Body of pancreas (tissue), 4 donors: ENCODE data around the gene DOK6. TPM values are rescaled to one million over a fixed set of nuclear protein-coding genes. Genes with fewer than 3 reads are reported as not detected.
A peak's percentile ranks its signal among the peaks of the same experiment; 100 is the strongest.

Source experiments
- ATAC-seq: fragments of 150-250 bp; one replicate; pipeline ENCODE4 v1.9.1; 2016
- DNase-seq, 4 donors: peaks; one replicate each; pipeline ENCODE4 v3.0.0-alpha.2; 2019
- H3K27ac ChIP-seq, 4 donors: fragments of 200-600 bp; sonication (generic); 1 replicate in 3 of 4; 2 replicates in 1 of 4; pipeline versions ENCODE4 v1.5.1 to v1.6.1; 2016 to 2019; ENCODE audit warnings: mild to moderate bottlenecking in 1 of 4, mixed read lengths in 1 of 4, moderate library complexity in 1 of 4
- H3K27me3 ChIP-seq, 2 donors: fragments of 200-600 bp; sonication (generic); one replicate each; pipeline ENCODE4 v1.6.0; 2016; ENCODE audit warnings: mild to moderate bottlenecking in 1 of 2
- H3K36me3 ChIP-seq, 2 donors: fragments of 200-600 bp; sonication (generic); replicated peaks in 1 of 2; 2 replicates each; pipeline ENCODE4 v1.5.1; 2016; ENCODE audit warnings: low read depth in 2 of 2; ENCODE audit not compliant: insufficient read depth in 1 of 2
- H3K4me1 ChIP-seq: fragments of 200-600 bp; sonication (generic); one replicate; pipeline ENCODE4 v1.6.0; 2016
- H3K4me3 ChIP-seq, 2 donors: fragments of 200-600 bp; sonication (generic); 1 replicate in 1 of 2; 2 replicates in 1 of 2; pipeline ENCODE4 v1.5.1; 2016 to 2019
- H3K9me3 ChIP-seq, 3 donors: fragments of 200-600 bp; sonication (generic); 1 replicate in 2 of 3; 2 replicates in 1 of 3; pipeline ENCODE4 v1.5.1; 2016
- CTCF ChIP-seq, 7 experiments: fragments of 450-650 bp in 4 of 7; fragments of 200-600 bp in 3 of 7; sonication (generic) in 3 of 7; IDR thresholded peaks; one replicate each; pipeline ENCODE4 v1.5.1; 2016 to 2019; ENCODE audit warnings: antibody characterized with exemption in 7 of 7
- POLR2A ChIP-seq, 3 donors: fragments of 450-650 bp; IDR thresholded peaks; one replicate each; pipeline ENCODE4 v1.6.1; 2016; ENCODE audit warnings: antibody characterized with exemption in 3 of 3, mild to moderate bottlenecking in 2 of 3
- WGBS, 2 donors: methylation state at CpG; one replicate each; pipeline ENCODE4 v1.1.5; 2017; 5-methylcytosine and 5-hydroxymethylcytosine counted together
- intact Hi-C: fragments of 100-400 bp; cut with DNase I; formaldehyde crosslinking; loops from one replicate; pipeline ENCODE4 v1.15.1; 2023
- total RNA-seq, 2 donors: library from RNA; depleted of rRNA; stranded (reverse); fragments of >200 nt; gene quantifications; one replicate each; pipeline ENCODE4 v1.1.0, GENCODE V29; 2016

Gene DOK6
- total RNA-seq, 2 donors from 2014 or later, result under 0.01 to 0.66 TPM

- Histone ChIP-seq H3K4me1 (no peaks in the 10 kb centered on the region), H3K36me3 (no peaks in the 10 kb centered on the region), H3K4me3 (no peak overlapping the region), H3K27ac (no peak overlapping the region), H3K9me3 (no peaks in the 10 kb centered on the region), H3K27me3 (no peaks in the 10 kb centered on the region)
- no peak for DNase-seq
- no peak for ATAC-seq
- TF ChIP-seq POLR2A (IDR thresholded peaks at IDR 0.05) (no peak), CTCF (IDR thresholded peaks at IDR 0.05) (no peak)
- WGBS, 2 donors, result 86 to 100% methylated on average over 1 of the region's 1 CpG
- intact Hi-C loops, result no loop called here
Measured at GRCh38 chr18:69447886-69448285, 47.2 kb downstream of the DOK6 start.

DNA sequence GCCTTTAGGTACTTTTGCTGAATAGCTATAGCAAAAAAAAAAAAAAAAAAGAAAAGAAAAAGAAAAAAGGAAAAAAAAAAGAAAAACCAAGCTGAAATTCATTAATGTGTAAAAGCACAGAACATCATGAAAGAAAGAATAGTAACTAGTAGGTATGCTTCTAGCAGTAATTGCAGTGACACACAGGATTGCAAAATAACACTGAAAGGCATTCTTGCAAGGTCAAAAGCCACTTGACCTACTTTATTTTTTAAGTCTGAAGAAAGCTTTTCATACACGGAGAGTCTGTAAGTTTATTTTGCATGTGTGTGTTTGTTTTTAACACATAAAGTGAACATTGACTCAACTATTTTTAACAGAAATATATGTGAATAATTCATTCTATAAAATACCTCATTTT is 54.4 kb downstream of the DOK6 start:
- Histone ChIP-seq H3K27ac (no peak overlapping the region), H3K27me3 (no peaks in the 10 kb centered on the region), H3K4me3 (no peak overlapping the region), H3K9me3 (no peaks in the 10 kb centered on the region), H3K4me1 (no peaks in the 10 kb centered on the region), H3K36me3 (no peaks in the 10 kb centered on the region)
- intact Hi-C loops, result no loop called here
- no peak for ATAC-seq
- no peak for DNase-seq
- no peak for TF ChIP-seq CTCF (IDR thresholded peaks at IDR 0.05)
- TF ChIP-seq POLR2A (IDR thresholded peaks at IDR 0.05), result no peak
- WGBS, 2 donors, result 25 to 49% methylated on average over 1 of the region's 1 CpG

- Histone ChIP-seq H3K9me3 (no peaks in the 10 kb centered on the region), H3K4me1 (no peaks in the 10 kb centered on the region), H3K36me3 (no peaks in the 10 kb centered on the region), H3K27me3 (no peaks in the 10 kb centered on the region), H3K4me3 (no peak overlapping the region), H3K27ac (no peak overlapping the region)
- no peak for TF ChIP-seq POLR2A (IDR thresholded peaks at IDR 0.05)
- TF ChIP-seq CTCF (IDR thresholded peaks at IDR 0.05), result no peak
- peak in 2 of 4 donors; percentile 7 to 18 for DNase-seq
- intact Hi-C loops, result no loop called here
- ATAC-seq, result no peak
- WGBS, 2 donors, result 71 to 74% methylated on average over 22 to 27 of the region's 27 CpGs
Measured at GRCh38 chr18:69469444-69469919, 68.8 kb downstream of the DOK6 start.

GRCh38 chr18:69480460-69480859 is 79.8 kb downstream of the DOK6 start:
- Histone ChIP-seq H3K36me3 (no peaks in the 10 kb centered on the region), H3K4me1 (no peaks in the 10 kb centered on the region), H3K27ac (no peak overlapping the region), H3K4me3 (no peak overlapping the region), H3K27me3 (no peaks in the 10 kb centered on the region), H3K9me3 (no peaks in the 10 kb centered on the region)
- ATAC-seq (no peak), DNase-seq (no peak)
- WGBS, 2 donors, result 58 to 70% methylated on average over 5 of the region's 5 CpGs
- intact Hi-C loops, result no loop called here
- TF ChIP-seq CTCF (IDR thresholded peaks at IDR 0.05) (no peak), POLR2A (IDR thresholded peaks at IDR 0.05) (no peak)

DNA sequence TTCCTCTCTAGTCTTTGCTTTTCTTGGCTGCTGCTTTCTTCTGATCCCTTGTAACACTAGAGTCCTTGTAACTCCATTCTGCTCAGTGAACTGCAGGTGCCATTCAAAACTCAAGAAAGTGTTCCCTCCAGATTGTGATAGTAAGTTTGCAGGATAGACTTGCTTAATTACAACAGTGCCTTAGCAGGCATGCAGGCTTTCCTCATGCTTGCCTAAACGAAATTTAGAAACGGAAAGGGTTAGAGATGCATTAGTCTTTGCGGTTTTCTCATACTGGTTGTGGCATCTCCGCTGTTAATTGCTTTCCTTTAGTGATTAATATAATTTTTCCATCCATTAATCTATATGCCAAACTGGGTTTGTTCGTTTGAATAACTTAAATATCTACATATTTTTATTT is 82.9 kb downstream of the DOK6 start:
- 60 to 66% methylated on average over 5 of the region's 5 CpGs for WGBS, 2 donors
- no peak overlapping the region for H3K27ac ChIP-seq
- DNase-seq, result no peak
- no peaks in the 10 kb centered on the region for H3K27me3 ChIP-seq
- H3K4me1 ChIP-seq, result no peaks in the 10 kb centered on the region
- no peaks in the 10 kb centered on the region for H3K9me3 ChIP-seq
- TF ChIP-seq POLR2A (IDR thresholded peaks at IDR 0.05) (no peak), CTCF (IDR thresholded peaks at IDR 0.05) (no peak)
- no peak for ATAC-seq
- H3K4me3 ChIP-seq, result no peak overlapping the region
- no peaks in the 10 kb centered on the region for H3K36me3 ChIP-seq
- intact Hi-C loops, result no loop called here
